ENCODE data around the gene TRPC3.

The TRPC3 gene

GRCh38 chr4:121990489-121990888 lies 38.6 kb upstream of the TRPC3 start:
- no peak for TF ChIP-seq CTCF (IDR thresholded peaks at IDR 0.05)
- H3K9me3 ChIP-seq, result no peaks in the 10 kb centered on the region
- no peak overlapping the region for H3K4me3 ChIP-seq (ENCODE audit: low read depth in 1 of 2, low read length in 1 of 2)
- H3K36me3 ChIP-seq, result no peaks in the 10 kb centered on the region
- H3K4me1 ChIP-seq (ENCODE audit: control insufficient read depth in 1 of 2, insufficient read depth in 1 of 2, low read depth in 1 of 2, low read length in 1 of 2), result peaks cover 8 to 16% of the 10 kb centered on the region in 2 experiments
- H3K27ac ChIP-seq, result no peak overlapping the region
- H3K27me3 ChIP-seq, result peaks cover 22% of the 10 kb centered on the region

- no peak for TF ChIP-seq CTCF (IDR thresholded peaks at IDR 0.05)
- Histone ChIP-seq H3K27ac (no peak overlapping the region), H3K36me3 (no peaks in the 10 kb centered on the region)
Observed at GRCh38 chr4:121989715-121990114, 37.9 kb upstream of the TRPC3 start.

GRCh38 chr4:121988950-121989349 lies 37.1 kb upstream of the TRPC3 start:
- Histone ChIP-seq H3K36me3 (no peaks in the 10 kb centered on the region), H3K27ac (no peak overlapping the region), H3K27me3 (peaks cover 17% of the 10 kb centered on the region), H3K9me3 (no peaks in the 10 kb centered on the region), H3K4me3 (ENCODE audit: low read depth in 1 of 2, low read length in 1 of 2) (no peak overlapping the region), H3K4me1 (ENCODE audit: control insufficient read depth in 1 of 2, insufficient read depth in 1 of 2, low read depth in 1 of 2, low read length in 1 of 2) (peaks cover 8 to 16% of the 10 kb centered on the region in 2 experiments)
- no peak for TF ChIP-seq CTCF (IDR thresholded peaks at IDR 0.05)

More at GRCh38 chr4:121989715-121990114, 37.9 kb upstream of the TRPC3 start:
- peaks cover 8 to 16% of the 10 kb centered on the region in 2 experiments for H3K4me1 ChIP-seq (ENCODE audit: control insufficient read depth in 1 of 2, insufficient read depth in 1 of 2, low read depth in 1 of 2, low read length in 1 of 2)
- peaks cover 17% of the 10 kb centered on the region for H3K27me3 ChIP-seq
- H3K9me3 ChIP-seq, result no peaks in the 10 kb centered on the region
- H3K4me3 ChIP-seq (ENCODE audit: low read depth in 1 of 2, low read length in 1 of 2), result no peak overlapping the region

- TF ChIP-seq CTCF (IDR thresholded peaks at IDR 0.05), result no peak
- Histone ChIP-seq H3K36me3 (no peaks in the 10 kb centered on the region), H3K4me3 (ENCODE audit: low read depth in 1 of 2, low read length in 1 of 2) (no peak overlapping the region), H3K27me3 (peaks cover 7% of the 10 kb centered on the region), H3K9me3 (no peaks in the 10 kb centered on the region), H3K27ac (no peak overlapping the region), H3K4me1 (ENCODE audit: control insufficient read depth in 1 of 2, insufficient read depth in 1 of 2, low read depth in 1 of 2, low read length in 1 of 2) (no peaks in the 10 kb centered on the region)
Observed at GRCh38 chr4:121980643-121981042, 28.8 kb upstream of the TRPC3 start.

- H3K27ac ChIP-seq, result no peak overlapping the region
- H3K27me3 ChIP-seq, result peaks cover 14% of the 10 kb centered on the region
- no peak for TF ChIP-seq CTCF (IDR thresholded peaks at IDR 0.05)
- H3K4me1 ChIP-seq (ENCODE audit: control insufficient read depth in 1 of 2, insufficient read depth in 1 of 2, low read depth in 1 of 2, low read length in 1 of 2), result no peaks in the 10 kb centered on the region
- H3K4me3 ChIP-seq (ENCODE audit: low read depth in 1 of 2, low read length in 1 of 2), result no peak overlapping the region
- no peaks in the 10 kb centered on the region for H3K9me3 ChIP-seq
- H3K36me3 ChIP-seq, result no peaks in the 10 kb centered on the region
Observed at GRCh38 chr4:121978172-121978516, 26.3 kb upstream of the TRPC3 start.
